Fibroblast of lung (primary cell): Measurements from ENCODE around the gene CGB7. TPM values are rescaled to one million over a fixed set of nuclear protein-coding genes. Genes with fewer than 3 reads are reported as not detected.
"Not testable (repeated sequence)": the region's sequence is repeated elsewhere in the genome, so short reads cannot be mapped to it uniquely, and the experiment has no call there.

Source experiments
- DNase-seq, 2 donors: peaks; one replicate each; pipeline versions ENCODE4 v3.0.0 to v3.0.0-alpha.2; 2010; ENCODE audit warnings: low read depth in 2 of 2
- H2AFZ ChIP-seq: 2 replicates; pipeline ENCODE4 v1.5.1; 2012; ENCODE audit warnings: low read length, control low read depth, inconsistent platforms
- H3K27ac ChIP-seq: 2 replicates; pipeline ENCODE4 v1.5.1; 2011; ENCODE audit warnings: low read length, control low read depth; ENCODE audit not compliant: insufficient read depth
- H3K27me3 ChIP-seq: 2 replicates; pipeline ENCODE4 v1.5.1; 2011; ENCODE audit warnings: mild to moderate bottlenecking, low read length; ENCODE audit not compliant: control insufficient read depth, insufficient read depth
- H3K36me3 ChIP-seq: 2 replicates; pipeline ENCODE4 v1.5.1; 2011; ENCODE audit warnings: low read length; ENCODE audit not compliant: control insufficient read depth, insufficient read depth
- H3K4me1 ChIP-seq: 2 replicates; pipeline ENCODE4 v1.5.1; 2011; ENCODE audit warnings: low read length; ENCODE audit not compliant: control insufficient read depth, insufficient read depth; ENCODE audit errors: extremely low read depth
- H3K4me2 ChIP-seq: 2 replicates; pipeline ENCODE4 v1.5.1; 2011; ENCODE audit warnings: low read length, control low read depth; ENCODE audit not compliant: insufficient read depth; ENCODE audit errors: extremely low read depth
- H3K4me3 ChIP-seq, 4 experiments: fragments of 200-600 bp in 1 of 4; sonication (generic) in 1 of 4; replicated peaks in 1 of 4; 2 replicates each; pipeline ENCODE4 v1.5.1; 2011 to 2016; ENCODE audit warnings: low read length in 4 of 4, low read depth in 3 of 4, mild to moderate bottlenecking in 3 of 4, control low read depth in 2 of 4, inconsistent platforms in 1 of 4, mixed read lengths in 1 of 4; ENCODE audit not compliant: insufficient read depth in 1 of 4; ENCODE audit errors: control extremely low read depth in 1 of 4
- H3K79me2 ChIP-seq: 2 replicates; pipeline ENCODE4 v1.5.1; 2012; ENCODE audit warnings: mild to moderate bottlenecking, low read length, inconsistent platforms; ENCODE audit not compliant: control insufficient read depth, insufficient read depth
- H3K9ac ChIP-seq: 2 replicates; pipeline ENCODE4 v1.5.1; 2011; ENCODE audit warnings: mild to moderate bottlenecking, low read length, control low read depth; ENCODE audit not compliant: insufficient read depth
- H3K9me3 ChIP-seq: 2 replicates; pipeline ENCODE4 v1.5.1; 2012; ENCODE audit warnings: low read depth, low read length; ENCODE audit not compliant: control insufficient read depth, insufficient read depth
- H4K20me1 ChIP-seq: 2 replicates; pipeline ENCODE4 v1.5.1; 2011; ENCODE audit warnings: low read length; ENCODE audit not compliant: control insufficient read depth, insufficient read depth; ENCODE audit errors: extremely low read depth
- EZH2 ChIP-seq: IDR thresholded peaks from 2 replicates; pipeline ENCODE4 v1.5.1; 2012; ENCODE audit warnings: low read length, control low read depth, mild to moderate bottlenecking; ENCODE audit errors: missing control alignments
- polyA plus RNA-seq, 2 donors: library from polyadenylated mRNA; depleted of rRNA in 1 of 2; stranded (reverse) in 1 of 2; unstranded in 1 of 2; fragments of >200 nt; gene quantifications; 2 replicates each; pipeline ENCODE4 v1.2.1, GENCODE V29; 2011 to 2012; ENCODE audit warnings: missing spikeins in 1 of 2
- total RNA-seq: library from RNA; depleted of rRNA; stranded (reverse); fragments of >200 nt; gene quantifications from 2 replicates; pipeline ENCODE4 v1.2.1, GENCODE V29; 2014
- TF ChIP-seq, protein P1 (sequence below), 2 donors: IDR thresholded peaks in 1 of 2; conservative IDR thresholded peaks in 1 of 2; 1 replicate in 1 of 2; 2 replicates in 1 of 2; pipeline ENCODE4 v1.5.1; 2011 to 2012; ENCODE audit warnings: low read length in 2 of 2, control low read depth in 1 of 2, inconsistent platforms in 1 of 2, low read depth in 1 of 2, mild to moderate bottlenecking in 1 of 2

CGB7 gene
- total and polyA plus RNA-seq, 2 donors (not counting 1 experiment from before 2014, with no cell fraction given), result under 0.01 to 0.12 TPM

- H3K4me3 ChIP-seq, result no peak overlapping the region
- no peak for TF ChIP-seq EZH2
- TF ChIP-seq, protein P1, sequence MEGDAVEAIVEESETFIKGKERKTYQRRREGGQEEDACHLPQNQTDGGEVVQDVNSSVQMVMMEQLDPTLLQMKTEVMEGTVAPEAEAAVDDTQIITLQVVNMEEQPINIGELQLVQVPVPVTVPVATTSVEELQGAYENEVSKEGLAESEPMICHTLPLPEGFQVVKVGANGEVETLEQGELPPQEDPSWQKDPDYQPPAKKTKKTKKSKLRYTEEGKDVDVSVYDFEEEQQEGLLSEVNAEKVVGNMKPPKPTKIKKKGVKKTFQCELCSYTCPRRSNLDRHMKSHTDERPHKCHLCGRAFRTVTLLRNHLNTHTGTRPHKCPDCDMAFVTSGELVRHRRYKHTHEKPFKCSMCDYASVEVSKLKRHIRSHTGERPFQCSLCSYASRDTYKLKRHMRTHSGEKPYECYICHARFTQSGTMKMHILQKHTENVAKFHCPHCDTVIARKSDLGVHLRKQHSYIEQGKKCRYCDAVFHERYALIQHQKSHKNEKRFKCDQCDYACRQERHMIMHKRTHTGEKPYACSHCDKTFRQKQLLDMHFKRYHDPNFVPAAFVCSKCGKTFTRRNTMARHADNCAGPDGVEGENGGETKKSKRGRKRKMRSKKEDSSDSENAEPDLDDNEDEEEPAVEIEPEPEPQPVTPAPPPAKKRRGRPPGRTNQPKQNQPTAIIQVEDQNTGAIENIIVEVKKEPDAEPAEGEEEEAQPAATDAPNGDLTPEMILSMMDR (conservative IDR thresholded peaks at IDR 0.05 in 1 of 2, IDR thresholded peaks at IDR 0.05 in 1 of 2; ENCODE audit: low read depth in 1 of 2, low read length in 2 of 2), result no peak
- H3K27me3 ChIP-seq, result no peaks in the 10 kb centered on the region
- no peaks in the 10 kb centered on the region for H4K20me1 ChIP-seq
- peak in 1 of 2 donors; percentile 51 for DNase-seq
- no peak overlapping the region for H3K4me2 ChIP-seq
- no peak overlapping the region for H3K27ac ChIP-seq
- H3K4me1 ChIP-seq, result peaks cover 2% of the 10 kb centered on the region
- no peaks in the 10 kb centered on the region for H3K79me2 ChIP-seq
- no peaks in the 10 kb centered on the region for H3K36me3 ChIP-seq
- no peaks in the 10 kb centered on the region for H3K9me3 ChIP-seq
- H2AFZ ChIP-seq, result no peak overlapping the region
- H3K9ac ChIP-seq, result no peak overlapping the region
These were observed 1.0 kb upstream of the CGB7 start for GRCh38 chr19:49058562-49058961.

GRCh38 chr19:49056902-49057596 lies 500 bp downstream of the CGB7 start:
- not testable (repeated sequence) for H4K20me1 ChIP-seq, H3K4me1 ChIP-seq, H3K79me2 ChIP-seq, H3K9me3 ChIP-seq, H3K36me3 ChIP-seq, H3K27ac ChIP-seq, H3K27me3 ChIP-seq, DNase-seq, H3K9ac ChIP-seq
- H2AFZ ChIP-seq, result peak overlapping the region; percentile 62
- H3K4me3 ChIP-seq, result peak overlapping the region; percentile 45 to 64 (median 52)
- H3K4me2 ChIP-seq, result peak overlapping the region; percentile 94

GRCh38 chr19:49056101-49056901 lies 1.2 kb downstream of the CGB7 start:
- Histone ChIP-seq H3K9ac (peak overlapping the region; percentile 16), H3K4me2 (peak overlapping the region; percentile 94), H4K20me1 (no peaks in the 10 kb centered on the region), H3K4me3 (peak overlapping the region; percentile 45 to 64 (median 52)), H3K79me2 (no peaks in the 10 kb centered on the region), H3K9me3 (no peaks in the 10 kb centered on the region), H3K27ac (peak overlapping the region; percentile 8), H3K27me3 (no peaks in the 10 kb centered on the region), H3K36me3 (no peaks in the 10 kb centered on the region), H2AFZ (peak overlapping the region; percentile 62), H3K4me1 (peaks cover 2% of the 10 kb centered on the region)
- peak; percentile 20 to 59 for DNase-seq
- TF ChIP-seq, protein P1 (conservative IDR thresholded peaks at IDR 0.05 in 1 of 2, IDR thresholded peaks at IDR 0.05 in 1 of 2; ENCODE audit: low read depth in 1 of 2, low read length in 2 of 2), result peak; percentile 16 to 24
- TF ChIP-seq EZH2, result no peak

DNA sequence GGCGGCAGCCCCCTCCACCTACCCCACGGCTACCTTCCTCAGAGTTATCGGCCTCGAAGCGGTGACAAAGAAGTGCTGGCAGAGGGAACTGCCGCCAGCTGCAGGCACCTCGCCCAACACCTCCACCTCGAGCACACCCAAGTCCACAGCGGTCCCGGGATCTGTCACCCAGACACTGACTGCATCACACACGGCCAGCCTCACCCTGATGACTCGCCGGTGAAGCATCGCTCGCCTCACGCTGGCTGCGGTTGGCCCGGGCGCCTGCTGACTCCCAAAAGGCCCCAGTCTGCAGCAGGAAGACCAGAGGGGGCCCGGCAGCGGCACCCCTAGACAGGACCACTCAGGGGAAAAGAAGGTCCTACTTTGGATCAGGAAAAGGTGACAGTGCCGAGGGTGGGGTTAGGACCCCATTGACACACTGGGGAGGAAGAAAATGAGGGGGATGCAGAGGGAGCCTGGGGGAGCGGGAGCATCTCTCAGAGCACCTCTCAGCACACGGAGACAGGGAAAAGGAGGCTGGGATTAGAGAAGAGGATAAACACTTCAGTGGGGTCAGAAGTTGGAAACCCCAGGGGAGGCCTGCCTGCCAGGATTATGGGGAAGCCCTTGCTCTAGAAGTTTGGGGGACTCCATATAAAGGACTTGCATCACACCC lies 7.0 kb downstream of the CGB7 start:
- H3K4me2 ChIP-seq, H4K20me1 ChIP-seq, H3K9me3 ChIP-seq, H3K4me3 ChIP-seq, H3K79me2 ChIP-seq, H3K27me3 ChIP-seq, H2AFZ ChIP-seq, H3K4me1 ChIP-seq, H3K36me3 ChIP-seq, H3K9ac ChIP-seq, H3K27ac ChIP-seq: not testable (repeated sequence)
- peak; percentile 42 to 86 for DNase-seq

- H4K20me1 ChIP-seq, H3K27ac ChIP-seq, H3K79me2 ChIP-seq, H3K4me3 ChIP-seq, H3K27me3 ChIP-seq, H3K36me3 ChIP-seq, H3K4me2 ChIP-seq, H3K9ac ChIP-seq, H3K4me1 ChIP-seq, H2AFZ ChIP-seq, DNase-seq, H3K9me3 ChIP-seq: not testable (repeated sequence)
These were observed 7.7 kb downstream of the CGB7 start for GRCh38 chr19:49049834-49050233.
